ENCODE results near the gene LIX1.

DNA sequence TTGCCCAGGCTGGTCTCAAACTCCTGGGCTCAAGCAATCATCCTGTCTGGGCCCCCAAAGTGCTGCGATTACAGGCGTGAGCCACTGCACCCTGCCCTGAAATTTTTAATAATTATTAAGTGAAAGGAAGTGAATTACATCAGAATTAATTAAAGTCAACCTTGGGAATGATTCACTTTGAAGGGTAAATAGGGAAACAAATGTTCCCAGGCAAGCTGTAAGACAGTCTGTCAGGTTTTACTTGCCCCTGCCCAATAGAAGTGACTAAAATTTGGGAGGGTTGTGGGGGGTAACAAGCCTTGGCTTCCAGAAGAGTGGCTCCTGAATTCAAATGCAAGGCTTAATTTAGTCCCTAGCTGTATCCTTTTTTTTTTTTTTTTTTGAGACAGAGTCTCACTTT, 1.3 kb upstream of the LIX1 start:
- TF ChIP-seq, protein P1, sequence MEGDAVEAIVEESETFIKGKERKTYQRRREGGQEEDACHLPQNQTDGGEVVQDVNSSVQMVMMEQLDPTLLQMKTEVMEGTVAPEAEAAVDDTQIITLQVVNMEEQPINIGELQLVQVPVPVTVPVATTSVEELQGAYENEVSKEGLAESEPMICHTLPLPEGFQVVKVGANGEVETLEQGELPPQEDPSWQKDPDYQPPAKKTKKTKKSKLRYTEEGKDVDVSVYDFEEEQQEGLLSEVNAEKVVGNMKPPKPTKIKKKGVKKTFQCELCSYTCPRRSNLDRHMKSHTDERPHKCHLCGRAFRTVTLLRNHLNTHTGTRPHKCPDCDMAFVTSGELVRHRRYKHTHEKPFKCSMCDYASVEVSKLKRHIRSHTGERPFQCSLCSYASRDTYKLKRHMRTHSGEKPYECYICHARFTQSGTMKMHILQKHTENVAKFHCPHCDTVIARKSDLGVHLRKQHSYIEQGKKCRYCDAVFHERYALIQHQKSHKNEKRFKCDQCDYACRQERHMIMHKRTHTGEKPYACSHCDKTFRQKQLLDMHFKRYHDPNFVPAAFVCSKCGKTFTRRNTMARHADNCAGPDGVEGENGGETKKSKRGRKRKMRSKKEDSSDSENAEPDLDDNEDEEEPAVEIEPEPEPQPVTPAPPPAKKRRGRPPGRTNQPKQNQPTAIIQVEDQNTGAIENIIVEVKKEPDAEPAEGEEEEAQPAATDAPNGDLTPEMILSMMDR (IDR thresholded peaks at IDR 0.05; ENCODE audit: poor library complexity, severe bottlenecking) = no peak
- TF ChIP-seq RAD21 (conservative IDR thresholded peaks at IDR 0.05) = no peak
- TF ChIP-seq SMC3 (conservative IDR thresholded peaks at IDR 0.05; ENCODE audit: poor library complexity) = no peak
- TF ChIP-seq EZH2 (IDR thresholded peaks at IDR 0.05; ENCODE audit: borderline replicate concordance, insufficient read depth, low read length, poor library complexity, severe bottlenecking) = no peak

All from neural cell (in vitro differentiated cells).